Pancreas (tissue), 10 donors: ENCODE data around the gene SELENOM. TPM values are rescaled to one million over a fixed set of nuclear protein-coding genes. Genes with fewer than 3 reads are reported as not detected.
A peak's percentile ranks its signal among the peaks of the same experiment; 100 is the strongest.

Source experiments
- ATAC-seq, 4 donors: fragments of 200-7000 bp; cut with Tn5 transposase; one replicate each; pipeline versions ENCODE4 v1.8.0 to v1.9.1; 2020; ENCODE audit warnings: mild to moderate bottlenecking in 4 of 4, moderate library complexity in 4 of 4
- DNase-seq, 6 donors: peaks; one replicate each; pipeline ENCODE4 v3.0.0-alpha.2; 2020
- FAIRE-seq: peaks from 2 replicates; lab custom pipeline; 2012; peaks lifted over from hg19 to GRCh38; lab: Jason Lieb, UNC
- H3K27ac ChIP-seq, 4 donors: fragments of 200-600 bp; sonication (generic); 1 replicate in 3 of 4; 2 replicates in 1 of 4; pipeline versions ENCODE4 v1.5.0 to v1.8.0; 2020
- H3K27me3 ChIP-seq, 4 donors: fragments of 200-600 bp; one replicate each; pipeline ENCODE4 v1.8.0; 2021
- H3K36me3 ChIP-seq, 3 donors: fragments of 200-600 bp; sonication (generic) in 1 of 3; one replicate each; pipeline versions ENCODE4 v1.5.0 to v1.8.0; 2020 to 2021
- H3K4me1 ChIP-seq, 3 donors: fragments of 200-600 bp; one replicate each; pipeline ENCODE4 v1.8.0; 2021
- H3K4me3 ChIP-seq, 4 donors: fragments of 200-600 bp; sonication (generic) in 2 of 4; one replicate each; pipeline versions ENCODE4 v1.5.0 to v1.8.0; 2020 to 2021
- H3K9me3 ChIP-seq, 4 donors: fragments of 200-600 bp; one replicate each; pipeline ENCODE4 v1.8.0; 2021
- CTCF ChIP-seq, 4 donors: fragments of 200-600 bp; sonication (generic) in 3 of 4; IDR thresholded peaks; one replicate each; pipeline versions ENCODE4 v1.5.0 to v1.8.0; 2021; ENCODE audit warnings: antibody characterized with exemption in 4 of 4
- WGBS, 2 donors: extraction: QIAGEN DNeasy Blood & Tissue Kit; methylation state at CpG; one replicate each; pipeline ENCODE4 v1.1.7; 2013; 5-methylcytosine and 5-hydroxymethylcytosine counted together
- intact Hi-C, 3 donors: fragments of 100-400 bp; cut with DNase I; formaldehyde crosslinking; loops; one replicate each; pipeline versions ENCODE4 v1.11.1 to v1.14.2; 2022
- polyA plus RNA-seq, 2 donors: library from polyadenylated mRNA; stranded (reverse); fragments of 200-250 nt; gene quantifications; one replicate each; pipeline ENCODE4 v1.2.3, GENCODE V29; 2013
- total RNA-seq, 6 donors: library from RNA; stranded (reverse); fragmentation: NEBNext Ultra II Directional in 4 of 6; extraction: Animal tissue kit (Norgen Biotek cat#: 25700) in 4 of 6; gene quantifications; one replicate each; pipeline versions ENCODE4 v1.2.1 to v1.2.4, GENCODE V29; 2021 to 2023
- donor health status: healthy with polysubstance abuse.
- donor health status: DM: no; HTN: no; CAD: no; lungs with moderate emphysema.
- donor health status: DM: no; HTN: no; CAD: no.
- donor health status: control.
- donor health status: control.
- donor health status: Bipolar disorder and iron deficiency.
- donor health status: DM: yes; HTN: yes; CAD: no.
- donor health status: DM: no; HTN: no; CAD: no.
- donor health status: DM: no; HTN: no; CAD: no.
- donor health status: DM: yes; HTN: yes; CAD: no.

Gene SELENOM
- total and polyA plus RNA-seq, 8 donors, result 46.1 to 118 (median 59.3) TPM

- DNase-seq, result peak; percentile 73 to 85 (median 75)
These were observed 15.3 kb upstream of the SELENOM start, which contains the start of gene INPP5J for GRCh38 chr22:31122532-31123291. INPP5J (plus strand) TSS chr22:31122966; CDS start chr22:31123015, 49 bp downstream.

GRCh38 chr22:31122196-31122531 is 14.8 kb upstream of the SELENOM start:
- Histone ChIP-seq H3K4me1 (peaks cover 0 to 6% (median 4%) of the 10 kb centered on the region in 3 donors), H3K4me3 (no peak overlapping the region), H3K9me3 (no peaks in the 10 kb centered on the region), H3K27ac (peak overlapping the region in 2 of 4 donors; percentile 49 to 50), H3K27me3 (no peaks in the 10 kb centered on the region), H3K36me3 (no peaks in the 10 kb centered on the region)
- WGBS, 2 donors, result 55 to 62% methylated on average over 2 of the region's 2 CpGs
- intact Hi-C loops, result no loop called here
- no peak for TF ChIP-seq CTCF (IDR thresholded peaks at IDR 0.05)
- FAIRE-seq, result no peak
- DNase-seq, result no peak
- ATAC-seq, result peak; percentile 19 to 47 (median 39)

More at GRCh38 chr22:31122532-31123291, 15.3 kb upstream of the SELENOM start, which contains the start of gene INPP5J:
- Histone ChIP-seq H3K4me1 (peaks cover 0 to 6% (median 4%) of the 10 kb centered on the region in 3 donors), H3K9me3 (no peaks in the 10 kb centered on the region), H3K27ac (peak within 1 kb of the TSS; percentile 30 to 51 (median 50)), H3K27me3 (no peaks in the 10 kb centered on the region), H3K36me3 (no peaks in the 10 kb centered on the region), H3K4me3 (peak within 1 kb of the TSS; percentile 34 to 65 (median 57))
- 3 to 10% methylated on average over 10 of the region's 10 CpGs for WGBS, 2 donors
- TF ChIP-seq CTCF (IDR thresholded peaks at IDR 0.05), result no peak
- intact Hi-C loops, result no loop called here
- no peak for FAIRE-seq
- ATAC-seq, result peak; percentile 91 to 96 (median 94)

- 95 to 97% methylated on average over 4 of the region's 4 CpGs for WGBS, 2 donors
- Histone ChIP-seq H3K27ac (no peak overlapping the region), H3K4me3 (no peak overlapping the region), H3K9me3 (no peaks in the 10 kb centered on the region), H3K36me3 (no peaks in the 10 kb centered on the region), H3K27me3 (no peaks in the 10 kb centered on the region), H3K4me1 (peaks cover 0 to 6% (median 4%) of the 10 kb centered on the region in 3 donors)
- ATAC-seq, result no peak
- no peak for FAIRE-seq
- no peak for TF ChIP-seq CTCF (IDR thresholded peaks at IDR 0.05)
- DNase-seq, result no peak
- intact Hi-C loops, result no loop called here
These were observed 14.0 kb upstream of the SELENOM start for GRCh38 chr22:31121403-31121802.

GRCh38 chr22:31120642-31121041 is 13.3 kb upstream of the SELENOM start:
- no peak for TF ChIP-seq CTCF (IDR thresholded peaks at IDR 0.05)
- DNase-seq, result no peak
- no peaks in the 10 kb centered on the region for H3K27me3 ChIP-seq
- 99 to 100% methylated on average over 1 of the region's 1 CpG for WGBS, 2 donors
- H3K4me3 ChIP-seq, result no peak overlapping the region
- intact Hi-C loops, result no loop called here
- no peaks in the 10 kb centered on the region for H3K9me3 ChIP-seq
- peaks cover 0 to 6% (median 4%) of the 10 kb centered on the region in 3 donors for H3K4me1 ChIP-seq
- FAIRE-seq, result no peak
- H3K27ac ChIP-seq, result no peak overlapping the region
- H3K36me3 ChIP-seq, result no peaks in the 10 kb centered on the region
- no peak for ATAC-seq

- ATAC-seq, result no peak
- 82 to 96% methylated on average over 4 to 5 of the region's 5 CpGs for WGBS, 2 donors
These were observed 12.9 kb upstream of the SELENOM start for GRCh38 chr22:31120230-31120629.

More at GRCh38 chr22:31120230-31120629, 12.9 kb upstream of the SELENOM start:
- DNase-seq (no peak), FAIRE-seq (no peak)
- Histone ChIP-seq H3K4me3 (no peak overlapping the region), H3K36me3 (no peaks in the 10 kb centered on the region), H3K27ac (no peak overlapping the region), H3K27me3 (no peaks in the 10 kb centered on the region), H3K4me1 (peaks cover 0 to 6% (median 4%) of the 10 kb centered on the region in 3 donors), H3K9me3 (no peaks in the 10 kb centered on the region)
- intact Hi-C loops, result no loop called here
- no peak for TF ChIP-seq CTCF (IDR thresholded peaks at IDR 0.05)
